ENCODE measurements around the gene MAP3K8.

MAP3K8 gene

GRCh38 chr10:30490289-30491000 is 56.5 kb downstream of the MAP3K8 start:
- Histone ChIP-seq H3K27ac (ENCODE audit: low read length) (no peak overlapping the region), H3K27me3 (ENCODE audit: control insufficient read depth, insufficient read depth, low read length) (no peaks in the 10 kb centered on the region), H3K4me1 (ENCODE audit: control insufficient read depth, insufficient read depth, low read length) (no peaks in the 10 kb centered on the region), H3K36me3 (ENCODE audit: control insufficient read depth, insufficient read depth, low read length) (no peaks in the 10 kb centered on the region), H3K9me3 (ENCODE audit: control insufficient read depth, insufficient read depth, low read length) (no peaks in the 10 kb centered on the region), H3K4me3 (ENCODE audit: low read length) (no peak overlapping the region)
- no CpG with 5 or more reads among the region's 9 CpGs for WGBS (ENCODE audit: insufficient coverage, insufficient read length)
- DNase-seq (ENCODE audit: low read depth, low spot score): no peak

GRCh38 chr10:30491204-30491915 is 57.4 kb downstream of the MAP3K8 start:
- no peak overlapping the region for H3K27ac ChIP-seq (ENCODE audit: low read length)
- no peaks in the 10 kb centered on the region for H3K4me1 ChIP-seq (ENCODE audit: control insufficient read depth, insufficient read depth, low read length)
- no peaks in the 10 kb centered on the region for H3K36me3 ChIP-seq (ENCODE audit: control insufficient read depth, insufficient read depth, low read length)
- H3K9me3 ChIP-seq (ENCODE audit: control insufficient read depth, insufficient read depth, low read length): no peaks in the 10 kb centered on the region
- H3K27me3 ChIP-seq (ENCODE audit: control insufficient read depth, insufficient read depth, low read length): no peaks in the 10 kb centered on the region
- WGBS (ENCODE audit: insufficient coverage, insufficient read length): no CpG with 5 or more reads among the region's 8 CpGs
- no peak overlapping the region for H3K4me3 ChIP-seq (ENCODE audit: low read length)
- no peak for DNase-seq (ENCODE audit: low read depth, low spot score)

- DNase-seq (ENCODE audit: low read depth, low spot score): no peak
- H3K27me3 ChIP-seq (ENCODE audit: control insufficient read depth, insufficient read depth, low read length): no peaks in the 10 kb centered on the region
- no peak overlapping the region for H3K4me3 ChIP-seq (ENCODE audit: low read length)
- WGBS (ENCODE audit: insufficient coverage, insufficient read length): no CpG with 5 or more reads among the region's 4 CpGs
- H3K36me3 ChIP-seq (ENCODE audit: control insufficient read depth, insufficient read depth, low read length): no peaks in the 10 kb centered on the region
- no peaks in the 10 kb centered on the region for H3K9me3 ChIP-seq (ENCODE audit: control insufficient read depth, insufficient read depth, low read length)
- H3K27ac ChIP-seq (ENCODE audit: low read length): no peak overlapping the region
- no peaks in the 10 kb centered on the region for H3K4me1 ChIP-seq (ENCODE audit: control insufficient read depth, insufficient read depth, low read length)
These were observed 58.0 kb downstream of the MAP3K8 start for GRCh38 chr10:30491916-30492515.

GRCh38 chr10:30493609-30494530 is 59.9 kb downstream of the MAP3K8 start:
- no peaks in the 10 kb centered on the region for H3K4me1 ChIP-seq (ENCODE audit: control insufficient read depth, insufficient read depth, low read length)
- no peaks in the 10 kb centered on the region for H3K27me3 ChIP-seq (ENCODE audit: control insufficient read depth, insufficient read depth, low read length)
- H3K36me3 ChIP-seq (ENCODE audit: control insufficient read depth, insufficient read depth, low read length): no peaks in the 10 kb centered on the region
- H3K27ac ChIP-seq (ENCODE audit: low read length): no peak overlapping the region
- no peak overlapping the region for H3K4me3 ChIP-seq (ENCODE audit: low read length)
- no peak for DNase-seq (ENCODE audit: low read depth, low spot score)
- H3K9me3 ChIP-seq (ENCODE audit: control insufficient read depth, insufficient read depth, low read length): no peaks in the 10 kb centered on the region
- WGBS (ENCODE audit: insufficient coverage, insufficient read length): no CpG with 5 or more reads among the region's 11 CpGs

GRCh38 chr10:30494558-30494957 is 60.6 kb downstream of the MAP3K8 start:
- Histone ChIP-seq H3K27ac (ENCODE audit: low read length) (no peak overlapping the region), H3K4me1 (ENCODE audit: control insufficient read depth, insufficient read depth, low read length) (no peaks in the 10 kb centered on the region), H3K4me3 (ENCODE audit: low read length) (no peak overlapping the region), H3K36me3 (ENCODE audit: control insufficient read depth, insufficient read depth, low read length) (no peaks in the 10 kb centered on the region), H3K27me3 (ENCODE audit: control insufficient read depth, insufficient read depth, low read length) (no peaks in the 10 kb centered on the region), H3K9me3 (ENCODE audit: control insufficient read depth, insufficient read depth, low read length) (no peaks in the 10 kb centered on the region)
- no CpG with 5 or more reads among the region's 4 CpGs for WGBS (ENCODE audit: insufficient coverage, insufficient read length)
- DNase-seq (ENCODE audit: low read depth, low spot score): no peak

- Histone ChIP-seq H3K4me1 (ENCODE audit: control insufficient read depth, insufficient read depth, low read length) (no peaks in the 10 kb centered on the region), H3K9me3 (ENCODE audit: control insufficient read depth, insufficient read depth, low read length) (no peaks in the 10 kb centered on the region), H3K27ac (ENCODE audit: low read length) (no peak overlapping the region), H3K36me3 (ENCODE audit: control insufficient read depth, insufficient read depth, low read length) (no peaks in the 10 kb centered on the region), H3K27me3 (ENCODE audit: control insufficient read depth, insufficient read depth, low read length) (no peaks in the 10 kb centered on the region), H3K4me3 (ENCODE audit: low read length) (no peak overlapping the region)
- no CpG with 5 or more reads among the region's 6 CpGs for WGBS (ENCODE audit: insufficient coverage, insufficient read length)
- DNase-seq (ENCODE audit: low read depth, low spot score): no peak
These were observed 61.7 kb downstream of the MAP3K8 start for GRCh38 chr10:30495687-30496086.

GRCh38 chr10:30499816-30500215 is 65.8 kb downstream of the MAP3K8 start:
- H3K4me1 ChIP-seq (ENCODE audit: control insufficient read depth, insufficient read depth, low read length): 0 out of 2 replicates have a peak, but pooled peaks cover 2% of the 10 kb centered on the region
- WGBS (ENCODE audit: insufficient coverage, insufficient read length): 100% methylated on average over 1 of the region's 1 CpG

GRCh38 chr10:30500534-30500933 is 66.5 kb downstream of the MAP3K8 start:
- WGBS (ENCODE audit: insufficient coverage, insufficient read length): 100% methylated on average over 2 of the region's 2 CpGs
- no peaks in the 10 kb centered on the region for H3K36me3 ChIP-seq (ENCODE audit: control insufficient read depth, insufficient read depth, low read length)
- H3K27ac ChIP-seq (ENCODE audit: low read length): no peak overlapping the region
- H3K4me3 ChIP-seq (ENCODE audit: low read length): no peak overlapping the region
- no peaks in the 10 kb centered on the region for H3K27me3 ChIP-seq (ENCODE audit: control insufficient read depth, insufficient read depth, low read length)
- no peaks in the 10 kb centered on the region for H3K9me3 ChIP-seq (ENCODE audit: control insufficient read depth, insufficient read depth, low read length)
- H3K4me1 ChIP-seq (ENCODE audit: control insufficient read depth, insufficient read depth, low read length): 0 out of 2 replicates have a peak, but pooled peaks cover 2% of the 10 kb centered on the region
- DNase-seq (ENCODE audit: low read depth, low spot score): no peak

More at GRCh38 chr10:30499816-30500215, 65.8 kb downstream of the MAP3K8 start:
- DNase-seq (ENCODE audit: low read depth, low spot score): no peak
- no peaks in the 10 kb centered on the region for H3K36me3 ChIP-seq (ENCODE audit: control insufficient read depth, insufficient read depth, low read length)
- no peak overlapping the region for H3K4me3 ChIP-seq (ENCODE audit: low read length)
- no peak overlapping the region for H3K27ac ChIP-seq (ENCODE audit: low read length)
- H3K9me3 ChIP-seq (ENCODE audit: control insufficient read depth, insufficient read depth, low read length): no peaks in the 10 kb centered on the region
- H3K27me3 ChIP-seq (ENCODE audit: control insufficient read depth, insufficient read depth, low read length): no peaks in the 10 kb centered on the region

- no peaks in the 10 kb centered on the region for H3K27me3 ChIP-seq (ENCODE audit: control insufficient read depth, insufficient read depth, low read length)
- no CpG with 5 or more reads among the region's 3 CpGs for WGBS (ENCODE audit: insufficient coverage, insufficient read length)
- H3K27ac ChIP-seq (ENCODE audit: low read length): no peak overlapping the region
- no peak for DNase-seq (ENCODE audit: low read depth, low spot score)
- H3K9me3 ChIP-seq (ENCODE audit: control insufficient read depth, insufficient read depth, low read length): no peaks in the 10 kb centered on the region
- 0 out of 2 replicates have a peak, but pooled peaks cover 2% of the 10 kb centered on the region for H3K4me1 ChIP-seq (ENCODE audit: control insufficient read depth, insufficient read depth, low read length)
- H3K4me3 ChIP-seq (ENCODE audit: low read length): no peak overlapping the region
- no peaks in the 10 kb centered on the region for H3K36me3 ChIP-seq (ENCODE audit: control insufficient read depth, insufficient read depth, low read length)
These were observed 67.0 kb downstream of the MAP3K8 start for GRCh38 chr10:30500963-30501504.

Measured in iPS DF 6.9 (cell line).